HG03095 (cell line): ENCODE measurements around the gene DOCK6.
"Not testable (repeated sequence)": the region's sequence is repeated elsewhere in the genome, so short reads cannot be mapped to it uniquely, and the experiment has no call there.

Experiments
- ATAC-seq: cut with Tn5 transposase; IDR thresholded peaks from one replicate; pipeline ENCODE4 v1.9.1; 2021; ENCODE audit warnings: moderate library complexity; ENCODE audit not compliant: unreplicated experiment

DOCK6 gene

DNA sequence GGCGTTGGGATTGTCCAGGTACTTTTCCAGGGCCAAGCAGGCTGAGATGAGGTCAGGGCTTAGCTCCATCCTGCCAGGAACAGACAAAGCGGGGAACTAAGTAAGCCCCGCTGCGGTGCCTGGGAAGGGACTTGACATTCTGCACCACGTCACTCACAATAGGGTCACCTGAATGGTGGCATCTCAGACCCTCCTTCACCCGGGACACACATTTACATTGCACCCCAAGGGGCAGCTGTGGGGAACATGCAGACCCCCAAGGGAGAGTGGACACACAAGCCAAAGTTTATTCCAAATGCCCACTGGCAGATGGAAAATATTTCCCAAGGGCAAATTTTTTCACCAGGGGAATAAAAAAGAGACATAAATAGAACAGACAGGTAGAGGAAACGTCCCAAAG, 86.4 kb downstream of the DOCK6 start:
- ATAC-seq = no peak

DNA sequence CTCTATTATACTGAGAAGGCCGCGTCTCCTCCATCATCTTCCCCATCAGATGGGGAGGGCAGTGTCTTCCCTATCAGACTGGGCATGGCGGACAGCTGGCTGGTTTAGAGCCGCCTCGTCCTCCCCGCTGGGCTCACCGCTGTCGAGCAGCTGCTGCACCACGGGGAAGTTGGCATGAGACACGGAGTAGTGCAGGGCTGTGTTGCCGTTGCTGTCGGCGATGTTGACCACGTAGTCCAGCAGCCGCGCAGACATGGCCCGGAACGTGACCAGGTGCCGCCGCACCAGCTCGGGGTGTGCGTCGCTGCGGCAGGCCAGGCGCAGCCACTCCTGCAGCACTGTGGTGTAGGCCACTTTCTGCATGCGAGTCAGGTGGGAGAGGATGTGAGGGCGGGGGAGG, 88.0 kb downstream of the DOCK6 start:
- ATAC-seq = no peak

DNA sequence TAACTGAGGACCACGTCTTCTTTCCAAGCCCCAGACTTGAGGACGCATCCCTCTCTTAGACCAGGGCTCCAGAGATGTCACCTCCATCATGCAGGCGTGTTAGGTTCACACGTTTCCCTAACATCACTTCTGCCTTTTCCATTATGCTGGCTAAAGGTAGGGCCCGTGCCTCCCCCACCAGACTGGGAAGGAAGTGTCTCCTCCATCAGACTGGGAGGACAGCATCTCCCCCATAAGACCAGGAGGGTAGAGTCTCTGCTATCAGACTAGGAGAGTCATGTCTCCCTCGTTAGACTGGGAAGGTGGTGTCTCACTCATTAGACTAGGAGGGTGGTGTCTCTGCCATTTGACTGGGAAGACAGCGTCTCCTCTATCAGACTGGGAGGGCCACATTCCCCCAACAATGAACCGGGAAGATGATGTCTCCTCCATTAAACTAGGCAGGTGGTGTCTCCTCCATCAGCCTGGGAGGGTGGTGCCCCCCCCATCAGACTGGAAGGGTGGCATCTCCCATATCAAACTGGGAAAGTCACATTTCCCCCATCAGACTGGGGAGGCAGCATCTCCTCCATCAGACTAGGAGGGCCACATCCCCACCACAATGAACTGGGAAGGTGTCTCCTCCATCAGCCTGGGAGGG, 88.7 kb downstream of the DOCK6 start:
- ATAC-seq = no peak

DNA sequence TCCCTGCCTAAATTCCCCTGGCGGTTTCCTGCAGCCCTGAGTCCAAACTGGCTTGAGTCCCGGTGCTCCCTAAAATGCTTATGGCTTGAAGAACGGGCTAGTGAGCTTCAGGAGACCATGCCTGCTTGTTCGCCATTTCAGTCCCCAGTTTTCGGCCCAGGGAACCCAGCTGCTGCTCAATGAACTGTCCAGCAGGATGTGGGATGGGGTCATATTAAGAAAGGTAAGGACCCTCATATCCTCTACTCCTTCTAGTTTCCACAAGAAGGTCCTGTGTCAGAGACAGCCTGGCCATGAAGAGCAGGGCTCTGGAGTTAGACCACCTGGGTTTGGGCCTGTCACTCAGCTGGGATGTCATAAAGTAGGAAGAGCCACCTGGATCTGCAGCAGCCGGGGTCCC, 89.7 kb downstream of the DOCK6 start:
- ATAC-seq = no peak

DNA sequence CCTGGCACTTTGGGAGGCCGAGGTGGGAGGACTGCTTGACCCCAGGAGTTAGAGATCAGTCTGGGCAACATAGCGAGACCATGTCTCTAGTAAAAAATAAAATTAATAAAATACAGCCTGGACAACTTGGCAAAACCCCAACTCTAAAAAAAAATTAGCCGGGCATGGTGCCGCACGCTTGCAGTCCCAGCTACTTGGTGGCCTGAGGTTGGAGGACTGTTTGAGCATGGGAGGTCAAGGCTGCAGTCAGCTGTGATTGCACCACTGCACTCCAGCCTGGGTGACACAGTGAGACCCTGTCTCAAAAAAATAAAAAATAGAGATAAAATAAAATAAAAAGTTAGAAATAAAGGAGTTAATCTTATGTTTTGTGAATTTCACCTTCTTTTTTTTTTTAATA, 91.2 kb downstream of the DOCK6 start:
- no peak for ATAC-seq

DNA sequence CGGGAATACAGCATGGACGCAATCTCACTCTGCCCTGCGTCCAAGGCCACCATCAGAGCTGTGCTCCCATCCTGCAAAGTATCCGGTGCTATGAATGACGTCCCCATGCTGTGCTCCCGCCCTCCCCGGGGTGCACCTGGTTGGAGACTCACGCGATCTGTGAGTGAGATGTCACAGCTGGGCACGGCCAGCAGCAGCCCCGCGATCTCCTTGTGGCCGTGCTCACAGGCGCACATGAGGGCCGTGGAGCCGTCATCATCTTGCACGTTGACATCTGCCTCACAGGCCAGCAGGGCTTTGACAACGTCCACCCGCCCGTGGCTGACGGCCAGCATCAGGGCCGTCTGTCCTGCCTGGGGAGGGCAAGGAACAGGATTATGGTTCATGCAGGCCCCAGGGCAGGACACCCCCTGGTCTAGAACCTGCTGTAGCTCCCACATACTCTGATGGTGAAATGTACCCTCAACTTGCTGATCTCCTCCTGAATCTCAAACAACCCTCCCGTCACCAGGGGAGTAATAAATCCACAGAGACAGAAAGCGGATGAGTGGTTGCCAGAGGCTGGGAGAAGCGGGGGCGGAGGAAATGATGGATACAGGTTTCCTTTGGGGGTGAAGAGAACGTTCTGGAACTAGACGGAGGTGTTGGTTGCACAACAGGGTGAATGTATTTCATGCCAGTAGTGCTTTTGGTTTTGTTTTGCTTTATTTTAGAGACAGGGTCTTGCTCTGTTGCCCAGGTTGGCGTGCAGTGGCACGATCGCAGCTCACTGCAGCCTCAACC, 92.2 kb downstream of the DOCK6 start:
- ATAC-seq = no peak

DNA sequence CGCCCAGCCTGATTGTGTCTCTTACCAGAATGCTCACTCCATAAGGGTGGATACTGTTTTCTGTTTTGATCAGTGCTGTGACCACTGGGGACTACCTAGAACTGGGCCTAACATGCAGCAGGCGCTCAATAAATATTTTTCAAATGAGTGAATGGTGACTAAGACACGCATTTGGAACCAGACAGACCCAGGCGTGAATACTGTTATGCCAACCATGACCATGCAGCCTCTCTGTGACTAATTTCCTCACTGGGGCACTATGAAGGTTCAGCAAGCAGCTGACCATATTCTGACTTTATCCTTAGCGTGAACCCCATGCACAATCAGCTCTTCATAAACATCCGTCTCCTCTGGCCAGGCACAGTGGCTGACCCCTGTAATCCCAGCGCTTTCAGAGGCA, 93.8 kb downstream of the DOCK6 start:
- ATAC-seq = no peak

DNA sequence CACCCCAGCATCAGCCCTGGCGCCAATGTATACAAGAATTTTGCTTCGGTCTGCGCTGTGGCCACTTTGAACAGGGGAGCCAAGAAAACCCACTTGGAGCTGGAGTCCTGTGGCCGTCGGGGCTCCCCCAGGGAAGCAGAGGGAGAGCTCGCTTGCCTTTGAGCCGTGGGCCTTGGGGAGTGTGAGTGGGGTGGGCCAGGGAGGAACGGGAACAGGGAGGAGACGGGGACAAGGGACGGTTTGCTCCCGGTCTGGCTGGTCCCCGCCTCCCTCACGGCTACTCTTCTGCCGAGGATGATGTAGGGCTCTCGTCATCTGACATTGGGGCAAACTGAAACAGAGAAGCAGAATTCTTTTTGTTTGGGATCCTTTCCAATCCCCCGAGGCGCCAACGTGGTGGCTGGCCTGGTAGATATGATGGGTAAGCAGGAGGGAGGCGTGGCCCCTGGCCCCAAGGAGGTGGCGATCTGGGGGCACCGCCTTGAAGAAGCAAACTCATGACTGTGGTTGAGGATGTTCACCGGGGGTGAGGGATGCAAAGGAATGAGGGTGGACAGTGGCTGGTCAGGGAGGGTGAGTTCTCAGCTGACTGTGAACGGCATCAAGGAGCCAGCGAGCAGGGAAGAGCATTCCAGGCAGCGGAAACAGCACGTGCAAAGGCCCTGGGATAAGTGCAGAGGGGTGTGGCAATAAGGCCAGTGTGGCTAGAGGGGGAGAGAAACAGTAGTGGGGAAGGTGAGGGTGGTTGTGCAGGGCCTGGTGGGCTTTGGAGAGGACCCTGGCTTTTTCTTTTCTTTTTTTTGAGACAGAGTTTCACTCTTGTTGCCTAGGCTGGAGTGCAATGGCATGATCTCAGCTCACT, 95.8 kb downstream of the DOCK6 start:
- no peak for ATAC-seq

DNA sequence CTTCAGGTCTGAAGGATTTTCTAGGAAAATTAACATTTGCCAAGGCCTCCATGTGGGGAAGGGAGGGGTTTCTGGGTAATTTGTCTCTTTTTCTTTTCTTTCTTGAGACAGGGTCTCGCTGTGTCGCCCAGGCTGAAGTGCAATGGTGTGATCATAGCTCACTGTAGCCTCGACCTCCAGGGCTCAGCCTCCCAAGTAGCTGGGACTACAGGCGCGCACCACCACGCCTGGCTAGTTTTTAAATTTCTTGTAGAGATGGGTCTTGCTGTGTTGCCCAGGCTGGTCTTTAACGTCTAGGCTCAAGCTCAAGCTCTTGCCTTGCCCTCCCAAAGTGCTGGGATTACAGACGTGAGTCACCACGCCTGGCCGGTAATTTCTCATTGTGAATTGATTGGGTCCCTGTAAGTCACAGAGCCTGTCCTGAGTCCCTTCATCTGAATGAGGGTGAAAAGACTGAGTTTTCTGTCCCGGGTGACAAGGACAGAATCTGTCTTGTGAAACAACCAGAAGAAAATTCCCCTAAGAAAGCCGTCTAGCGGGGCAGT, 96.8 kb downstream of the DOCK6 start:
- no peak for ATAC-seq

DNA sequence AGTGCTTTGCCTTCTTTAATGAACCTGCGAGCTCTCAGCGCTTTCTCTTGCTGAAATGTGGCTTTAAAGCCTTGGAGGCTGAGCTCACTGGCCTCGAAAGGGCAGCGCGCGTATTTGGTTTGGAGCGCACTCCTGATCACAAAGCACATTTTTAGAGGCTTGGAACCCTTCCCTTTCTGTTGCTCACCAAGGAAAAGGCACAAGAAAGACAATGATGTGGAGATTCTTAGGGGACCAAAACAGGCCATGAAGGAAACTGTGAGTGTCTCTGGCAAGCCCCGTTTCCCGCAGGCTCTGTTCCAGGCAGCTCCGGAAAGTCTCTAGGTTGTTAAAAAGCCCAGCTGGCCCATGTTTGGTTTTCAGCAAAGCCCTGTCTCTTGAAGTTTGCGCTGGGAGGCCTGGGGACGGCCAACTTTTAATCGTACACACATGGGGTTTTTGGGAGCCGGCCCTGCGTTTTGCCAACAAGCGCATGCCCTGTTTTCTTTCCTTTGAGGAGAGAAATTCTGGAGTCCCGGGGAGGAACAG, 97.4 kb downstream of the DOCK6 start:
- ATAC-seq = no peak

DNA sequence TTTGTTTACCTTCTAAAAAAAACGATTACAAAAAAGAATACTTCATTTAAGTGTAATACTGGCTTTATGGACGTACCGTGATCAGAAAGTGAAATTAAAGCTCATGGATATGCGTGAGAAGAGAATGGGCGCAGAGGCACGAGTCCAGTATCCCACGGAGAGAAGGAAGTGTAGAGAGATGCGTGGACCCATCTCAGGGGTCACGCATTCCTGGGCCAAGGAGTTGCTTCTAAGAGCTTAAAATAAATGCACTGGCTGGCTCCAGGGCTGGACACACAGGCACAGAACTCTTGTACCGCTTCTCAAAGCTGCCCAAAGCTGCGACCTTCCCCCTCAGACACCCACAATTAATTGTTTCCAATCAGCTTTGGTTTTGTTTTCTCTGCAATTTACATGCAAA, 98.0 kb downstream of the DOCK6 start:
- ATAC-seq = no peak

DNA sequence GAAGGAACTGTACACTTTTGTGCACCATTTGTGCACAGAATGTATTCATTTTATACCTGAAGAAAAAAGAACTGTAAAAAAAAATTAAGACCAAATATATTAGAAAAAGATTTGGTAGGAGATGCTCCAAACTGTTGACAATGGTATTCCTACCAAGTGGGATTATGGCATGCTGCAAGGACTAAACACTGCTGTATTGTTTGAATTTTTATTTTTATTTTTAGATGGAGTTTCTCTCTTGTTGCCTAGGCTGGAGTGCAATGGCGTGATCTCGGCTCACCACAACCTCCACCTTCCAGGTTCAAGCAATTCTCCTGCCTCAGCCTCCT, 101.9 kb downstream of the DOCK6 start:
- not testable (repeated sequence) for ATAC-seq

DNA sequence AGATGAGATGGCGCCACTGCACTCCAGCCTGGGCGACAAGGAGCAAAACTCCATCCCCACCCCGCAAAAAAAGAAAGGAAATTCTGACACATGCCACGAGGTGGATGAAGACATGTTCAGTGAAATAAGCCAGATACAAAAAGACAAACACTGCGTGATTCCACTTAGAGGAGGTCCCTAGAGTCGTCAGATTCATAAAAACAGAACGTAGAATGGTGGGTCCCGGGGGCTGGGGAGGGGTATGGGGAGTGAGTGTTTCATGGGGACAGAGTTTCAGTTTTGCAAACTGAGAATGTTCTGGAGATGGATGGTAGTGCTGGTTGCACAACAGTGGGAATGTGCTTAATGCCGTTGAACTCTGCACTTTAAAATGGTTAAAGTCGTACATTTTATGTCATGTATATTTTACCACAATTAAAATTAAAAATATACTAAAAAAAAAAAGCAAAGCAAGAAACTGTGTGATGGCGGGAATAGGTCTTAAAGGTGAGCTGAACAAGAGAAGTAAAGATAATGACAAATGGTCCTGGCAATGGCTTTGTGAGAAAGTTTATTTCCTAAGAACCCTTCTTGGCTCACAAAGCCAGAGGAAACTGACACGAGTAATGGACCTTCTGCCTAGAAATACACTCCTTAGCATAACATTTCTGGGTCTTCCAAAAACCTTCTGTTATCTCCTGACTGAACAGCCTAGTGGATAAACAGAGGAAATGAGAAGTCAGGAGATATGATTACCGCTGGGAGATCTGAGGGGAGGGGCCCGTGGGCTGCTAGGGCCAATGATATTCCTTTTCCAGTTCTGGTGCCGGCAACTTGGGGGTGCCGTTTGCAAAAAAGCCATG, 102.5 kb downstream of the DOCK6 start:
- no peak for ATAC-seq

DNA sequence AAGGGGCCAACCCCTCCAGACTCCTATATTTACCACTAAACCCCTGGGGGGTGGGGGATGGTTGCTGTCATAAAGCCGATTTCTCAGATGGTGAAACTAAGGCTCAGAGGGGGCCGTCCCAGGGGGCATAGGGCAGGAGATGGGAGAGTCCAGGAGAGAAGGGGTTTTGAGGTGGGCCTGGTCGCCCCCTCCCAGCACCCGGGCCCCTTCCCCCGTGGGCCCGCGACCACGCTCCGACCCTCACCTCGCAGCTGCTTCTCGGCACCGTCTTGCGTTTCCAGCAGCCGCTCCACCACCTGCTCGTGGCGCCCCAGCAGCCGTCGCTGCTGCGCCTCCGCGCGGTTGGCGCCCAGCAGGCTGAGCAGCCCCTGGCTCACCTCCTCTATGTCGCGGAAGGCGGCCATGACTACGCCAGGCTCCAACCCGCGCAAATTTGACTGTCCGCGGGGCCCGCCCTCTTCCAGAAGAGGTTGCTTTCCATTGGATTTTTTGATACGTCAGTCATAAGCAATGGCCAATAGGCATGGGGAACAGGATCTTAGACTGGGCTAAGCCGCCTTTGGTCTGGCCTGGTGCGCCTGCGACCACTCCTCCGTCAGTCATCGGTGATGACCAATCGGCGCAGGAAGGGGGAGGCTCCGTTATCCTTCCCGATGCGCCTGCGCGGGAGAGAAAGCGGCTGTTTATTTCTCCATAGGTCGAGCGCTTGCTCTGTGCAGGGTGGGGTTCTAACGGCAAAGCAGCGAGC, 106.8 kb downstream of the DOCK6 start, which contains the start of gene SPC24:
Gene SPC24 (minus strand): TSS at position 410 of the 748 bp plus-strand sequence. CDS start 6 bp downstream, at position 404.
- peak; percentile 94 for ATAC-seq

DNA sequence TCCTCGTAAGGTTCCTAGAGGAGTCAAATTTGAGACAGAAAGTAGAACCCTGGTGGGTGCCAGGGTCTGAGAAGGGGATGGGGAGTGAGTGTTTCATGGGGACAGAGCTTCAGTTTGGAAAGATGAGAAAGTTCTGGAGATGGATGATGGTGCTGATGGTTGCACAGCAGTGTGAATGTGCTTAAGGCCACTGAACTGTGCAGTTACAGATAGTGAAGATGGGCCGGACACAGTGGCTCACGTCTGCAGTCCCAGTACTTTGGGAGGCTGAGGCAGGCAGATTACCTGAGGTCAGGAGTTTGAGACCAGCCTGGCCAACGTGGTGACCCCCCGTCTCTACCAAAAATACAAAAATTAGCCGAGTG, 107.7 kb downstream of the DOCK6 start:
- ATAC-seq = no peak

DNA sequence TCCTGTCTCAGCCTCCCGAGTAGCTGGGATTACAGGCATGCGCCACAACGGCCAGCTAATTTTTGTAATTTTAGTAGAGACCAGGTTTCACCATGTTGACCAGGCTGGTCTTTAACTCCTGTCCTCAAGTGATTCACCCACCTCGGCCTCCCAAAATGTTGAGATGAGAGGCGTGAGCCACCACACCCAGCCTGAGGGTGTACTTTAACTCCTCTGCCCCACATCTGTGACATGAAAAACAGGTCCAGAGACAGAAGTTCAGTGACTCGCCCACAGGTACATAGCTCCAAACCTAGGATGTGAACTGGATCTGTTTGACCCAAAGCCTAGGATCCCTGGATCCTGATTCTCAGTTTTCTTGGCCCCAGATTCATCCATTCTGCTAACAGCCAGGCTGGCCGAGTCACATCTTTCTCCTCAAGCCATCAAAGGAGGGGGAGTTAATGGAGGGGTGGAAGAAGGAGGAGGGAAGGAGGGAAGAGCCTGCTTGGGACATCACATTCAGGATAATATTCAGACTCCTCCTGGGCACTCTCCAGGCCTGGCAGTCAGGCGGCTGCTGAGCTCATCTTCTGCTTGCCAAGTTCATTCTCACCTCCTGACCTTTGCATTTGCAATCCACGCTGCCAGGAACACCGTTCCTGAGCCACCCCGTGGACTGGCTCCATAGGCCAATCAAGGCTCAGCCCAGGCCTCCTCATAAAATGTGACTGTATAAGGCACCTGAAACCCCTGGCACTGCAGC, 109.8 kb downstream of the DOCK6 start:
- ATAC-seq = no peak

DNA sequence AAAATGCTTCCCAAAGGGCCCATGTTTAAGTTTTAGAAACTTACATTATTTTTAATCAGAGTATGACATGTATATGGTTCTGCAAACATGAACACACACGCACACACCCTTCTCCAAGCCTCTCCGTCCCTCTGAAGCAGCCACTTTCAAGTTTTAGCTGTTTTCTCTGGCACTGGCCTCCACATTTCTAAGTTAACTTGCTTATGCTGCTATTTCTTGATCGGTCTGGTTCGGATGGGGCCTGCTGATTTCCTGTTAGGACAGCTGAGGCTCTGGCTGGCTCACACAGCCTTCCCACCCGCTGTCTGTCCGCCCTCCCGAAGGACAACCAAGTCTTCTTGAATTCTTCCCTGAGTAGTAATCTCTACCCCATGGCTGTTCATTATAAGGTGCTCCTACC, 111.1 kb downstream of the DOCK6 start:
- ATAC-seq = no peak
